ENCODE data around the gene TSSK2.

- TF ChIP-seq CTCF (optimal IDR thresholded peaks at IDR 0.05 in 1 of 3, IDR thresholded peaks at IDR 0.05 in 1 of 3, conservative IDR thresholded peaks at IDR 0.05 in 1 of 3; ENCODE audit: extremely low read depth in 1 of 3, insufficient read depth in 2 of 3, low read length in 3 of 3) (no peak), EZH2 (IDR thresholded peaks at IDR 0.05; ENCODE audit: low read length) (no peak)
Observed at GRCh38 chr22:19096555-19096954, 34.6 kb upstream of the TSSK2 start.

Data from keratinocyte (primary cell).